Measurements from ENCODE around the gene DNHD1.

DNHD1 gene

GRCh38 chr11:6541356-6541755 is 44.3 kb downstream of the DNHD1 start:
- no peak overlapping the region for H2AFZ ChIP-seq (ENCODE audit: insufficient read depth, low read length, poor library complexity)
- no peak overlapping the region for H3K4me2 ChIP-seq (ENCODE audit: low read length)
- H3K9ac ChIP-seq (ENCODE audit: low read length), result no peak overlapping the region
- peaks cover 7 to 8% of the 10 kb centered on the region in 2 experiments for H3K36me3 ChIP-seq (ENCODE audit: control insufficient read depth in 1 of 2, insufficient read depth in 2 of 2, low read length in 2 of 2)
- no peak overlapping the region for H2BK12ac ChIP-seq (ENCODE audit: low read length)
- H3K14ac ChIP-seq (ENCODE audit: low read length), result no peak overlapping the region
- no peaks in the 10 kb centered on the region for H3K79me1 ChIP-seq (ENCODE audit: low read length)
- H4K12ac ChIP-seq (ENCODE audit: low read depth, low read length), result no peak overlapping the region
- H3K4me1 ChIP-seq (ENCODE audit: control insufficient read depth in 1 of 2, insufficient read depth in 2 of 2, low read length in 2 of 2), result no peaks in the 10 kb centered on the region
- no peak overlapping the region for H2AK5ac ChIP-seq (ENCODE audit: low read length)
- WGBS (ENCODE audit: extremely low coverage, insufficient coverage, insufficient read length), result no CpG with 5 or more reads among the region's 4 CpGs
- no peak overlapping the region for H2BK120ac ChIP-seq (ENCODE audit: insufficient read depth, low read length, poor library complexity)
- H3K4ac ChIP-seq (ENCODE audit: low read depth, low read length), result no peak overlapping the region
- DNase-seq, result no peak
- no peak overlapping the region for H3K18ac ChIP-seq (ENCODE audit: low read length)
- no peaks in the 10 kb centered on the region for H3K79me2 ChIP-seq (ENCODE audit: control insufficient read depth, insufficient read depth, low read length, poor library complexity)
- H3K27me3 ChIP-seq (ENCODE audit: insufficient read depth, low read length), result no peaks in the 10 kb centered on the region
- H3K4me3 ChIP-seq (ENCODE audit: low read depth, low read length), result no peak overlapping the region
- H2BK5ac ChIP-seq (ENCODE audit: low read depth, low read length, poor library complexity), result no peak overlapping the region
- no peaks in the 10 kb centered on the region for H3K9me3 ChIP-seq (ENCODE audit: insufficient read depth, low read depth, low read length)
- H4K8ac ChIP-seq (ENCODE audit: low read depth, low read length), result no peak overlapping the region
- no peak overlapping the region for H3K23ac ChIP-seq (ENCODE audit: low read length)
- H4K91ac ChIP-seq (ENCODE audit: low read depth, low read length), result no peak overlapping the region
- no peak overlapping the region for H3K27ac ChIP-seq (ENCODE audit: low read depth, low read length)

GRCh38 chr11:6542727-6543126 is 45.6 kb downstream of the DNHD1 start:
- Histone ChIP-seq H3K79me2 (ENCODE audit: control insufficient read depth, insufficient read depth, low read length, poor library complexity) (no peaks in the 10 kb centered on the region), H3K4me3 (ENCODE audit: low read depth, low read length) (no peak overlapping the region), H3K14ac (ENCODE audit: low read length) (no peak overlapping the region), H3K23ac (ENCODE audit: low read length) (no peak overlapping the region), H2BK120ac (ENCODE audit: insufficient read depth, low read length, poor library complexity) (no peak overlapping the region), H3K27ac (ENCODE audit: low read depth, low read length) (no peak overlapping the region), H2BK5ac (ENCODE audit: low read depth, low read length, poor library complexity) (no peak overlapping the region), H3K4ac (ENCODE audit: low read depth, low read length) (no peak overlapping the region), H3K27me3 (ENCODE audit: insufficient read depth, low read length) (no peaks in the 10 kb centered on the region), H4K12ac (ENCODE audit: low read depth, low read length) (no peak overlapping the region), H3K36me3 (ENCODE audit: control insufficient read depth in 1 of 2, insufficient read depth in 2 of 2, low read length in 2 of 2) (peaks cover 11 to 13% of the 10 kb centered on the region in 2 experiments), H3K4me1 (ENCODE audit: control insufficient read depth in 1 of 2, insufficient read depth in 2 of 2, low read length in 2 of 2) (no peaks in the 10 kb centered on the region), H3K18ac (ENCODE audit: low read length) (no peak overlapping the region), H2AFZ (ENCODE audit: insufficient read depth, low read length, poor library complexity) (no peak overlapping the region), H3K4me2 (ENCODE audit: low read length) (no peak overlapping the region), H3K79me1 (ENCODE audit: low read length) (no peaks in the 10 kb centered on the region), H3K9ac (ENCODE audit: low read length) (no peak overlapping the region), H4K91ac (ENCODE audit: low read depth, low read length) (no peak overlapping the region), H3K9me3 (ENCODE audit: insufficient read depth, low read depth, low read length) (no peaks in the 10 kb centered on the region), H2AK5ac (ENCODE audit: low read length) (no peak overlapping the region), H4K8ac (ENCODE audit: low read depth, low read length) (no peak overlapping the region), H2BK12ac (ENCODE audit: low read length) (no peak overlapping the region)
- no peak for DNase-seq
- WGBS (ENCODE audit: extremely low coverage, insufficient coverage, insufficient read length), result no CpG with 5 or more reads among the region's 2 CpGs

DNA sequence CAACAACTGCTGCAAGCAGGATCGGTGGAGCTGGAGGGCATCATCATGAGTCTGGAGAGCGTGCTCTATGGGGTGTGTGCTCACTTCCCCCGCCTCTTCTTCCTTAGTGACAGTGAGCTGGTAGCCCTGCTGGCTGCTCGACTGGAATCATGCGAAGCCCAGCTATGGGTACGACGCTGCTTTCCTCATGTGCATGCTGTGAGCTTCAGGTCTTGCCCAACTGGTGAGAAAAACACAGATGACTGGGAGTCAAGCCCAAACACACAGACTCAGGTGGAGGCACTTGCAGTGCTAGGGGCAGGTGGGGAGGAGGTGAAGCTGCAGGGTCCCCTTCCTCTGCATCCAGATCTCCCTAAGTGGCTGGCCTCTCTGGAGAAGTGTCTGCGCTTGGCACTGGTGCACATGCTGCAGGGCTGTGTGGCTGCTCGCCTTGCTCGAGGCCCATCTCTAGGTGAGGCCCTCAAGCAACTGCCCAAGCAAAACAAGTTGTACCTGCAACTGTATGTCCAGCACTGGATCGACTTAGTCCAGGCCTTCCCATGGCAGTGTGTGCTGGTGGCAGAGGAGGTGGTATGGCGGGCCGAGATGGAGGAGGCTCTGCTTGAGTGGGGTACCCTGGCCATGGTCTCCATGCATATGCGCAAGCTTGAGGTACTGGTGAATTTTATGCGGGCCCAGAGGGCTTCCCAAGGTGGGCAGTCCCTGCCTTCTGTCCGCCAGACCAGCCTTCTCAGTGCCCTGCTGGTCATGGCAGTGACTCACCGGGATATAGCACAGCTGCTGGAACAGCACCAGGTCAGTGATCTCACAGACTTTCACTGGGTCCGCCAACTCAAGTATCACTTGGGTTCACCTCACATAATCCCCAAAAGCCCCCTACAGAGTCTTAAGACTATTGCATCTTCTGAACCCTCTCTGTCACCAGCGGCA is 48.1 kb downstream of the DNHD1 start:
- Histone ChIP-seq H3K79me1 (ENCODE audit: low read length) (no peaks in the 10 kb centered on the region), H3K4me2 (ENCODE audit: low read length) (no peak overlapping the region), H3K4me3 (ENCODE audit: low read depth, low read length) (no peak overlapping the region), H3K18ac (ENCODE audit: low read length) (no peak overlapping the region), H2BK5ac (ENCODE audit: low read depth, low read length, poor library complexity) (no peak overlapping the region), H3K4ac (ENCODE audit: low read depth, low read length) (no peak overlapping the region), H3K4me1 (ENCODE audit: control insufficient read depth in 1 of 2, insufficient read depth in 2 of 2, low read length in 2 of 2) (no peaks in the 10 kb centered on the region), H2AFZ (ENCODE audit: insufficient read depth, low read length, poor library complexity) (no peak overlapping the region), H2AK5ac (ENCODE audit: low read length) (no peak overlapping the region), H3K36me3 (ENCODE audit: control insufficient read depth in 1 of 2, insufficient read depth in 2 of 2, low read length in 2 of 2) (peaks cover 11 to 13% of the 10 kb centered on the region in 2 experiments), H3K9me3 (ENCODE audit: insufficient read depth, low read depth, low read length) (no peaks in the 10 kb centered on the region), H3K27me3 (ENCODE audit: insufficient read depth, low read length) (no peaks in the 10 kb centered on the region), H2BK12ac (ENCODE audit: low read length) (no peak overlapping the region), H2BK120ac (ENCODE audit: insufficient read depth, low read length, poor library complexity) (no peak overlapping the region), H4K8ac (ENCODE audit: low read depth, low read length) (no peak overlapping the region), H4K12ac (ENCODE audit: low read depth, low read length) (no peak overlapping the region), H3K14ac (ENCODE audit: low read length) (no peak overlapping the region), H3K23ac (ENCODE audit: low read length) (no peak overlapping the region), H3K9ac (ENCODE audit: low read length) (no peak overlapping the region), H3K79me2 (ENCODE audit: control insufficient read depth, insufficient read depth, low read length, poor library complexity) (no peaks in the 10 kb centered on the region), H4K91ac (ENCODE audit: low read depth, low read length) (no peak overlapping the region), H3K27ac (ENCODE audit: low read depth, low read length) (no peak overlapping the region)
- no peak for DNase-seq
- WGBS (ENCODE audit: extremely low coverage, insufficient coverage, insufficient read length), result no CpG with 5 or more reads among the region's 19 CpGs

GRCh38 chr11:6545917-6546605 is 49.0 kb downstream of the DNHD1 start:
- H3K36me3 ChIP-seq (ENCODE audit: control insufficient read depth in 1 of 2, insufficient read depth in 2 of 2, low read length in 2 of 2), result peaks cover 11 to 13% of the 10 kb centered on the region in 2 experiments
- no peak overlapping the region for H4K8ac ChIP-seq (ENCODE audit: low read depth, low read length)
- H3K9me3 ChIP-seq (ENCODE audit: insufficient read depth, low read depth, low read length), result no peaks in the 10 kb centered on the region
- H2BK5ac ChIP-seq (ENCODE audit: low read depth, low read length, poor library complexity), result no peak overlapping the region
- no peak overlapping the region for H4K91ac ChIP-seq (ENCODE audit: low read depth, low read length)
- H3K79me2 ChIP-seq (ENCODE audit: control insufficient read depth, insufficient read depth, low read length, poor library complexity), result no peaks in the 10 kb centered on the region
- DNase-seq, result no peak
- no peak overlapping the region for H3K18ac ChIP-seq (ENCODE audit: low read length)
- H3K4me3 ChIP-seq (ENCODE audit: low read depth, low read length), result no peak overlapping the region
- no peak overlapping the region for H2BK12ac ChIP-seq (ENCODE audit: low read length)
- H3K79me1 ChIP-seq (ENCODE audit: low read length), result no peaks in the 10 kb centered on the region
- no peak overlapping the region for H3K23ac ChIP-seq (ENCODE audit: low read length)
- WGBS (ENCODE audit: extremely low coverage, insufficient coverage, insufficient read length), result no CpG with 5 or more reads among the region's 14 CpGs
- H3K4me2 ChIP-seq (ENCODE audit: low read length), result no peak overlapping the region
- H3K9ac ChIP-seq (ENCODE audit: low read length), result no peak overlapping the region
- H2AFZ ChIP-seq (ENCODE audit: insufficient read depth, low read length, poor library complexity), result no peak overlapping the region
- H2BK120ac ChIP-seq (ENCODE audit: insufficient read depth, low read length, poor library complexity), result no peak overlapping the region
- H2AK5ac ChIP-seq (ENCODE audit: low read length), result no peak overlapping the region
- H4K12ac ChIP-seq (ENCODE audit: low read depth, low read length), result no peak overlapping the region
- H3K27ac ChIP-seq (ENCODE audit: low read depth, low read length), result no peak overlapping the region
- H3K14ac ChIP-seq (ENCODE audit: low read length), result no peak overlapping the region
- H3K4ac ChIP-seq (ENCODE audit: low read depth, low read length), result no peak overlapping the region
- no peaks in the 10 kb centered on the region for H3K4me1 ChIP-seq (ENCODE audit: control insufficient read depth in 1 of 2, insufficient read depth in 2 of 2, low read length in 2 of 2)
- no peaks in the 10 kb centered on the region for H3K27me3 ChIP-seq (ENCODE audit: insufficient read depth, low read length)

Data from trophoblast cell (in vitro differentiated cells and primary cell).